Measurements from ENCODE around the gene NHSL1.
A peak's percentile ranks its signal among the peaks of the same experiment; 100 is the strongest.

The NHSL1 gene

DNA sequence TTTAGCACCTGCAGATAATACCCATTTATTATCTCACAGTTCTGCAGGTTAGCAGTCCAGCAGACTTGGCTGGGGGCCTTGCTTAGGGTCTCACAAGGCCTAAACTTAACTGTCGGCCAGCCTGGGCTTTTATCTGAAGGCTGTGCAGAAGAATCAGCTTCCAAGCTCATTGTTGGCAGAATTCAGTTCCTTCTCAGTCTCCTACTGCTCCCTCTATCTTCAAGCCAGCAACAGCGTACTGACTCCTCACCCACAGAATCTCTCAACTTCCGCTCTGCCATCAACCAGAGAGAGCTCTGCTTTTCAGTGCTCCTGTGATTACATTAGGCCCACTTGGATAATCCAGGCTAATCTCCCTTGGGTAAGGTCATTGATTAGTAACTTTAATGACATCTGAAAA, 30.2 kb upstream of the NHSL1 start:
- no peak overlapping the region for H3K4me3 ChIP-seq (ENCODE audit: low read length)
- DNase-seq (ENCODE audit: low read depth) = no peak
- TF ChIP-seq, protein P1, sequence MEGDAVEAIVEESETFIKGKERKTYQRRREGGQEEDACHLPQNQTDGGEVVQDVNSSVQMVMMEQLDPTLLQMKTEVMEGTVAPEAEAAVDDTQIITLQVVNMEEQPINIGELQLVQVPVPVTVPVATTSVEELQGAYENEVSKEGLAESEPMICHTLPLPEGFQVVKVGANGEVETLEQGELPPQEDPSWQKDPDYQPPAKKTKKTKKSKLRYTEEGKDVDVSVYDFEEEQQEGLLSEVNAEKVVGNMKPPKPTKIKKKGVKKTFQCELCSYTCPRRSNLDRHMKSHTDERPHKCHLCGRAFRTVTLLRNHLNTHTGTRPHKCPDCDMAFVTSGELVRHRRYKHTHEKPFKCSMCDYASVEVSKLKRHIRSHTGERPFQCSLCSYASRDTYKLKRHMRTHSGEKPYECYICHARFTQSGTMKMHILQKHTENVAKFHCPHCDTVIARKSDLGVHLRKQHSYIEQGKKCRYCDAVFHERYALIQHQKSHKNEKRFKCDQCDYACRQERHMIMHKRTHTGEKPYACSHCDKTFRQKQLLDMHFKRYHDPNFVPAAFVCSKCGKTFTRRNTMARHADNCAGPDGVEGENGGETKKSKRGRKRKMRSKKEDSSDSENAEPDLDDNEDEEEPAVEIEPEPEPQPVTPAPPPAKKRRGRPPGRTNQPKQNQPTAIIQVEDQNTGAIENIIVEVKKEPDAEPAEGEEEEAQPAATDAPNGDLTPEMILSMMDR (conservative IDR thresholded peaks at IDR 0.05; ENCODE audit: low read depth, low read length) = peak; percentile 18

DNA sequence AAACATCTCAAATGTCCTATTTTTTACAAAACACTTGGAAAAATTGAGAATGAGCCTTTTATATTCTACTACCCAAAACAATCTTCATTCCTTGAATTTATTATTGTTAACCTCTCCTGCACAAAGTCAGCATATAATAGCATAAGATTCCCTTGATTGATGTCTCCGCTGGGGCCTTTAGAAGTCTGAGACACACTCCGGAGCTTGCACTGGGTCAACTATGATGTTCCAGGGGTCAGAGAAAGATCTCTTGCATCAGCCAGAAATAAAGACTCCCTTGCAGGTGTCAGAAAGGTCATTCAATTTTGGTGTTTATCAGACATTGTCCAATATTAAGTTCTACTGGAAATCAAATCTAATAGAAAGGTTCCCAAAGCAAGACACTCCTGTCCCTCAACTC, 29.7 kb upstream of the NHSL1 start:
- TF ChIP-seq, protein P1 (conservative IDR thresholded peaks at IDR 0.05; ENCODE audit: low read depth, low read length) = no peak
- no peak overlapping the region for H3K4me3 ChIP-seq (ENCODE audit: low read length)
- no peak for DNase-seq (ENCODE audit: low read depth)

DNA sequence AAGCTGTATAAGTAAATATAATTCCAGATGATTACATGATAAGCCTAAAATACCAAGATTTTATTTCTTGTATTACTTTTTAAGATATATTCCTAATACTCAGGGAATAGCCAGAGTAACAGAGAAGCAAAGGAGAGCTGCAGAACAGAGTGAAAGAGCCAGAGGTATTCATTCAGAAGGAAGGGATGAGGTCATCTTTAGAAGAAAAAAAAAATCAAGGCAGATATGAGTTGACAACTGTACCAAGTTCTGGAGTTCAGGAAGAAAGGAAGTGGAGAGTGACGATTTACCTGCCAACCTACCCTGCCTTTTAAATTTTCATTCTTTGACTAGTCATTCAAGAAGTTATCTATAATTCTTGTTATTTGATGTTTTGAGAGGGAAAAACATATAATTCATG, 28.8 kb upstream of the NHSL1 start:
- TF ChIP-seq, protein P1 (conservative IDR thresholded peaks at IDR 0.05; ENCODE audit: low read depth, low read length) = no peak
- no peak overlapping the region for H3K4me3 ChIP-seq (ENCODE audit: low read length)
- no peak for DNase-seq (ENCODE audit: low read depth)

DNA sequence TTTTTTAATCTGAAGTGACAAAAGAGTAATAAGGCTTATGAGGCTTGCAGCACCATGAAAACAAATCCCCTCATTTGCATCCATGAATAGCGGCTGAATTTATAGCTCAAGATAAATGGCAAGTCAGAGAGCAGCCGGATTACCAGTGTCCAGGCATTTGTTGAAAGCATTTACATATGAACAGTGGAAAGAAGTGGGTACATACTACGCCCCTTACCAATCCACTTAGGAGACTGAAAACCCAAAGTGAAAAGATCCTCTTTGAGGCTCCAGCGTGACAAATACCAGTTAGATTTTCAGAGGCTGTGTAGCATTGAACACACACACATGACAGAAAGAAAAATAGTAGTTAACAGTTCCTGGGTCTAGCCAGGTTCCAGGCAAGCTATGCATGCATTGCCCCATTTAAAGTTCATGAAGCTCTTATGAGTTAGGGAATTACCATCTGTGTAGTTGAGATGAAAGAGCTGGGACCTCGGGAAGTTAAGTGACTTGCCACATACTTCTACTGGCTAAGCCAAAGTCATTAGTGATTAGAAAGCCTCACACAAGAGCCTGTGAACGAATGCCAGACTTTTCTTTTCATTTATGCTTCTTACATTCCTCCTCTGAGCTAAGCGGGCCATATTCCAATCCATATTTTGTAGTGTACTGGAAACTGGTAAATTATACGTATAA, 28.3 kb upstream of the NHSL1 start:
- peak; percentile 85 for DNase-seq (ENCODE audit: low read depth)
- TF ChIP-seq, protein P1 (conservative IDR thresholded peaks at IDR 0.05; ENCODE audit: low read depth, low read length) = no peak
- H3K4me3 ChIP-seq (ENCODE audit: low read length) = no peak overlapping the region

DNA sequence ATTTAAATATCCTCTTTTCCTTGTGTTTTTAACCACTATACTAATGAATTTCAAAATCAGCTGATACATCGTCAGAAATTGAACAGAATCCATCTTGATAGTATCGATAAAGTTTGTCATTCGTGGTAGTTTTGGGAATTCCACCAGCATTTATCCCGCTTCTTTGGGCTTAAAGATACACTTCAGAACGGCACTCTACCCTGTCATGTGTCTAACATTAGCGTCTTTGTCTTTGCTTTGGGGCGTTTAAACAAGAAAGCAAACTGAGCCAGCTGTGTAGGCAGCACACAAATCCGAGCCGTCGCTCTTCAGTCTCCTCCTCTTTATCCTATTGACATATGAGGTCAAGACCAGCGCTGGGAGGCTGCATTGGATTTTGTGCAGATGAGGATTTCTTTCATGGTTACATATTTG, 27.5 kb upstream of the NHSL1 start:
- TF ChIP-seq, protein P1 (conservative IDR thresholded peaks at IDR 0.05; ENCODE audit: low read depth, low read length) = no peak
- no peak for DNase-seq (ENCODE audit: low read depth)
- peak overlapping the region; percentile 7 for H3K4me3 ChIP-seq (ENCODE audit: low read length)

DNA sequence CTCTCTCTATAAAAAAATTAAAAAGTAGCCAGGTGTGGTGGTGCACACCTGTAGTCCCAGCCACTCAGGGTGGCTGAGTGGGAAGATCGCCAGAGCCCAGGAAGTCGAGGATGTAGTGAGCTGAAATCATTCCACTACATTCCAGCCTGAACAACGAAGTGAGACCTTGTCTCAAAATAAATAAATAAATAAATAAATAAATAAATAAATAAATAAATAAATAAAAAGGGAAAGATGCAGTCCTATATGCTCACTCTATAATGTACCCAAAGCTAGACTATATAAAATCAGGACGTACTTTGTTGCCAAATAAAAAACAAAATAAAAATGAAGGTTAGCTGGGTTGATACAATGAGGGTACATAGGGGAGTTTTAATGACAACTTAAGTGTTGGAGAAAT, 26.1 kb upstream of the NHSL1 start:
- no peak for DNase-seq (ENCODE audit: low read depth)
- TF ChIP-seq, protein P1 (conservative IDR thresholded peaks at IDR 0.05; ENCODE audit: low read depth, low read length) = no peak
- no peak overlapping the region for H3K4me3 ChIP-seq (ENCODE audit: low read length)

DNA sequence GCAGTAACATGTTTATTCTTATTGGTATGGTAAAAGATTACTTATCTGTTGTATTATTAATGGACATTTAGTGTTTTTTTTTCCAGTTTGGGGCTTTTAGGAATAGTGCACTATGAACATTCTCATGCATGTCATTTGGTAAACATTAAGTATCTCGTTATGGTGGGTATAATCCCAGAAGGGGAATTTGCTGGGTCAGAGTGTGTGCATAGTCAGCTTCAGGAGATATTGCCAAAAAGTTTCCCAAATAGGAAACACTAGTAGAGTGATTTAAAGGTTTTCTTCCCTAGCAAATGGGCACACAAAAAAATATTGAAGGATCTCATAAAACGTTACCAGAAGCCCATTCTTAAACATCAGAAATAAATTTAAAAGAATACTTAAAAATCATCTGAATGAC, 25.2 kb upstream of the NHSL1 start:
- no peak for DNase-seq (ENCODE audit: low read depth)
- TF ChIP-seq, protein P1 (conservative IDR thresholded peaks at IDR 0.05; ENCODE audit: low read depth, low read length) = no peak
- no peak overlapping the region for H3K4me3 ChIP-seq (ENCODE audit: low read length)

Data from retinal pigment epithelial cell (primary cell).